H1 (cell line): ENCODE results near the gene NUDT2. TPM values are rescaled to one million over a fixed set of nuclear protein-coding genes. Genes with fewer than 3 reads are reported as not detected.

Experiments used
- CTCF ChIA-PET: fragments of 300-600 bp; sonication (Branson Sonifier 250); formaldehyde crosslinking; loops from one replicate; lab custom pipeline; 2021; ENCODE audit not compliant: partially characterized antibody; lab: Charles Lee
- POLR2A ChIA-PET: fragments of 300-600 bp; sonication (Branson Sonifier 250); formaldehyde crosslinking; loops from one replicate; lab custom pipeline; 2021; ENCODE audit warnings: inconsistent platforms; ENCODE audit not compliant: partially characterized antibody; lab: Charles Lee
- DNase-seq, 2 experiments: peaks; one replicate each; pipeline versions ENCODE4 v3.0.0 to v3.0.0-alpha.2; 2010 to 2022; ENCODE audit warnings: low spot score in 2 of 2, low read depth in 1 of 2, mixed read lengths in 1 of 2
- FAIRE-seq: peaks from 2 replicates; lab custom pipeline; 2011; peaks lifted over from hg19 to GRCh38; lab: Jason Lieb, UNC
- H2AFZ ChIP-seq: 2 replicates; pipeline ENCODE4 v1.8.1; 2012; ENCODE audit warnings: low read length, inconsistent platforms
- H2AK5ac ChIP-seq: 2 replicates; pipeline ENCODE4 v1.6.1; 2013; ENCODE audit warnings: low read depth, low read length
- H2BK120ac ChIP-seq: replicated peaks from 2 replicates; pipeline ENCODE3; 2013; ENCODE audit warnings: low read depth, low read length, inconsistent platforms
- H2BK12ac ChIP-seq: 2 replicates; pipeline ENCODE4 v1.6.1; 2013; ENCODE audit warnings: low read depth, low read length
- H2BK15ac ChIP-seq: 2 replicates; pipeline ENCODE4 v1.6.1; 2013; ENCODE audit warnings: low read length
- H2BK20ac ChIP-seq: 2 replicates; pipeline ENCODE4 v1.6.1; 2013; ENCODE audit warnings: low read length
- H2BK5ac ChIP-seq: 2 replicates; pipeline ENCODE4 v1.6.1; 2013; ENCODE audit warnings: low read depth, low read length
- H3K14ac ChIP-seq: 2 replicates; pipeline ENCODE4 v1.6.1; 2013; ENCODE audit warnings: inconsistent platforms; ENCODE audit not compliant: insufficient read length
- H3K18ac ChIP-seq: 2 replicates; pipeline ENCODE4 v1.6.1; 2013; ENCODE audit warnings: low read length; ENCODE audit errors: extremely low read depth
- H3K23ac ChIP-seq: 2 replicates; pipeline ENCODE4 v1.6.1; 2013; ENCODE audit warnings: inconsistent platforms; ENCODE audit not compliant: insufficient read length
- H3K23me2 ChIP-seq: 2 replicates; pipeline ENCODE4 v1.6.1; 2013; ENCODE audit warnings: low read depth, low read length
- H3K27ac ChIP-seq: 2 replicates; pipeline ENCODE4 v1.6.1; 2011; ENCODE audit warnings: low read depth, low read length, inconsistent platforms
- H3K27me3 ChIP-seq, 4 experiments: replicated peaks in 1 of 4; 1 replicate in 1 of 4; 2 replicates in 3 of 4; pipeline versions ENCODE4 v1.6.1 to v1.8.1; 2011 to 2013; ENCODE audit warnings: low read length in 3 of 4, mild to moderate bottlenecking in 3 of 4, inconsistent platforms in 2 of 4, mixed read lengths in 2 of 4, moderate library complexity in 1 of 4; ENCODE audit not compliant: control insufficient read depth in 3 of 4, insufficient read depth in 3 of 4; ENCODE audit errors: extremely low read depth in 1 of 4
- H3K36me3 ChIP-seq, 4 experiments: 2 replicates each; pipeline versions ENCODE4 v1.6.1 to v1.8.1; 2011 to 2013; ENCODE audit warnings: mild to moderate bottlenecking in 4 of 4, low read length in 3 of 4, moderate library complexity in 2 of 4, control low read depth in 1 of 4, inconsistent platforms in 1 of 4; ENCODE audit not compliant: insufficient read depth in 4 of 4, control insufficient read depth in 2 of 4
- H3K4ac ChIP-seq: replicated peaks from 2 replicates; pipeline ENCODE3; 2013; ENCODE audit warnings: low read length, low read depth, mixed read lengths, inconsistent platforms; ENCODE audit not compliant: insufficient read length
- H3K4me1 ChIP-seq, 4 experiments: replicated peaks in 1 of 4; 1 replicate in 1 of 4; 2 replicates in 3 of 4; pipeline versions ENCODE4 v1.6.1 to v1.8.1; 2011 to 2013; ENCODE audit warnings: low read length in 3 of 4, inconsistent platforms in 2 of 4, mixed read lengths in 1 of 4; ENCODE audit not compliant: insufficient read depth in 4 of 4, control insufficient read depth in 3 of 4
- H3K4me2 ChIP-seq, 2 experiments: 2 replicates each; pipeline versions ENCODE4 v1.6.1 to v1.8.1; 2011 to 2013; ENCODE audit warnings: low read depth in 2 of 2, low read length in 2 of 2, control low read depth in 1 of 2, inconsistent platforms in 1 of 2, mild to moderate bottlenecking in 1 of 2; ENCODE audit not compliant: insufficient read depth in 1 of 2
- H3K4me3 ChIP-seq, 4 experiments: fragments of 200-600, 300-600 bp in 1 of 4; sonication (generic), shearing (Covaris generic), sonication (Bioruptor Twin) in 1 of 4; 2 replicates each; pipeline versions ENCODE4 v1.5.1 to v1.8.1; 2011 to 2016; ENCODE audit warnings: low read length in 4 of 4, low read depth in 3 of 4, control low read depth in 2 of 4, inconsistent platforms in 2 of 4, mild to moderate bottlenecking in 2 of 4, mixed read lengths in 1 of 4, moderate library complexity in 1 of 4; ENCODE audit not compliant: insufficient read depth in 2 of 4; ENCODE audit errors: extremely low read depth in 1 of 4
- H3K56ac ChIP-seq: replicated peaks from 2 replicates; pipeline ENCODE3; 2013; ENCODE audit warnings: low read depth, mild to moderate bottlenecking, mixed read lengths, low read length, inconsistent platforms; ENCODE audit not compliant: insufficient read length
- H3K79me1 ChIP-seq: 2 replicates; pipeline ENCODE4 v1.6.1; 2013; ENCODE audit warnings: low read depth, low read length, control low read depth
- H3K79me2 ChIP-seq, 2 experiments: 2 replicates each; pipeline versions ENCODE4 v1.6.1 to v1.8.1; 2012 to 2013; ENCODE audit warnings: low read length in 2 of 2, mild to moderate bottlenecking in 2 of 2, inconsistent platforms in 1 of 2; ENCODE audit not compliant: insufficient read depth in 2 of 2, control insufficient read depth in 1 of 2
- H3K9ac ChIP-seq, 4 experiments: replicated peaks in 1 of 4; 1 replicate in 1 of 4; 2 replicates in 3 of 4; pipeline versions ENCODE4 v1.6.1 to v1.8.1; 2011 to 2013; ENCODE audit warnings: low read depth in 3 of 4, low read length in 3 of 4, control low read depth in 2 of 4, mild to moderate bottlenecking in 2 of 4, moderate library complexity in 2 of 4, inconsistent platforms in 1 of 4; ENCODE audit errors: extremely low read depth in 1 of 4
- H3K9me3 ChIP-seq, 2 experiments: 2 replicates each; pipeline versions ENCODE4 v1.6.1 to v1.8.1; 2012 to 2013; ENCODE audit warnings: mild to moderate bottlenecking in 2 of 2, moderate library complexity in 2 of 2, control low read depth in 1 of 2, inconsistent platforms in 1 of 2, low read depth in 1 of 2, low read length in 1 of 2, mixed read lengths in 1 of 2; ENCODE audit not compliant: insufficient read depth in 2 of 2
- H4K20me1 ChIP-seq, 2 experiments: replicated peaks in 1 of 2; 2 replicates each; pipeline versions ENCODE3 to v1.8.1; 2011 to 2013; ENCODE audit warnings: inconsistent platforms in 2 of 2, low read length in 2 of 2, mild to moderate bottlenecking in 1 of 2; ENCODE audit not compliant: insufficient read depth in 2 of 2, control insufficient read depth in 1 of 2
- H4K5ac ChIP-seq: 2 replicates; pipeline ENCODE4 v1.6.1; 2013; ENCODE audit warnings: low read length, low read depth, mixed read lengths, inconsistent platforms; ENCODE audit not compliant: insufficient read length
- H4K8ac ChIP-seq: 2 replicates; pipeline ENCODE4 v1.8.0; 2013; ENCODE audit warnings: mild to moderate bottlenecking, moderate library complexity, low read length, inconsistent platforms; ENCODE audit not compliant: insufficient read depth; ENCODE audit errors: extremely low read depth
- H4K91ac ChIP-seq: replicated peaks from 2 replicates; pipeline ENCODE3; 2013; ENCODE audit warnings: low read length, mixed read lengths, inconsistent platforms; ENCODE audit not compliant: insufficient read length
- HDAC2 ChIP-seq, 2 experiments: fragments of 300-600 bp in 1 of 2; sonication (generic) in 1 of 2; IDR thresholded peaks; 2 replicates each; pipeline ENCODE4 v1.6.1; 2011 to 2012; ENCODE audit warnings: low read depth in 2 of 2, low read length in 2 of 2, mild to moderate bottlenecking in 2 of 2, moderate library complexity in 2 of 2, borderline replicate concordance in 1 of 2, inconsistent platforms in 1 of 2
- KDM1A ChIP-seq: fragments of 200-600, 300-600 bp; sonication (generic); IDR thresholded peaks from 2 replicates; pipeline ENCODE4 v1.7.1; 2016; ENCODE audit warnings: mild to moderate bottlenecking, low read length, borderline replicate concordance
- POLR2A ChIP-seq, 2 experiments: IDR thresholded peaks; 1 replicate in 1 of 2; 2 replicates in 1 of 2; pipeline ENCODE4 v1.6.1; 2011; ENCODE audit warnings: low read depth in 2 of 2, low read length in 2 of 2, mild to moderate bottlenecking in 2 of 2; ENCODE audit errors: control extremely low read depth in 1 of 2
- SAP30 ChIP-seq: fragments of 300-600 bp; sonication (generic); IDR thresholded peaks from 2 replicates; pipeline ENCODE4 v1.7.1; 2012; ENCODE audit warnings: low read length, moderate library complexity, mild to moderate bottlenecking, inconsistent platforms; ENCODE audit not compliant: insufficient read depth, insufficient replicate concordance
- TAF1 ChIP-seq: IDR thresholded peaks from 2 replicates; pipeline ENCODE4 v1.6.1; 2011; ENCODE audit warnings: mild to moderate bottlenecking, low read depth, low read length
- TEAD4 ChIP-seq: IDR thresholded peaks from 2 replicates; pipeline ENCODE4 v1.6.1; 2012; ENCODE audit warnings: low read depth, low read length, inconsistent platforms, mixed read lengths
- WGBS, 2 experiments: shearing (Covaris generic) in 1 of 2; methylation state at CpG; one replicate each; pipeline versions ENCODE4 v1.1.6 to v1.1.7; 2013 to 2015; ENCODE audit warnings: low lambda C conversion rate in 2 of 2, mixed read lengths in 2 of 2, inconsistent platforms in 1 of 2, low coverage in 1 of 2, missing lambda C conversion rate in 1 of 2; ENCODE audit not compliant: insufficient replicate concordance in 2 of 2, insufficient coverage in 1 of 2, insufficient read length in 1 of 2; ENCODE audit errors: extremely low coverage in 1 of 2, missing lambda C conversion rate in 1 of 2; 5-methylcytosine and 5-hydroxymethylcytosine counted together
- polyA plus RNA-seq, 7 experiments: library from polyadenylated mRNA; depleted of rRNA in 3 of 7; stranded (reverse) in 5 of 7; unstranded in 2 of 7; fragments of >200 nt in 5 of 7; fragments of 200-250 nt in 2 of 7; gene quantifications; 1 replicate in 5 of 7; 2 replicates in 1 of 7; 4 replicates in 1 of 7; pipeline versions ENCODE4 v1.2.1 to v1.2.3, GENCODE V29; 2011 to 2013; ENCODE audit warnings: missing spikeins in 2 of 7, mixed read lengths in 2 of 7
- total RNA-seq: library from RNA; stranded (reverse); fragmentation: NEBNext Ultra II Directional; extraction: Animal tissue kit (Norgen Biotek cat#: 25700); gene quantifications from 2 replicates; pipeline ENCODE4 v1.2.1, GENCODE V29; 2021

NUDT2 gene
- total and polyA plus RNA-seq, 2 of the 8 experiments (the other 6 are each of a cell fraction or from before 2014, with no cell fraction given) = 16.7 to 23.7 TPM

DNA sequence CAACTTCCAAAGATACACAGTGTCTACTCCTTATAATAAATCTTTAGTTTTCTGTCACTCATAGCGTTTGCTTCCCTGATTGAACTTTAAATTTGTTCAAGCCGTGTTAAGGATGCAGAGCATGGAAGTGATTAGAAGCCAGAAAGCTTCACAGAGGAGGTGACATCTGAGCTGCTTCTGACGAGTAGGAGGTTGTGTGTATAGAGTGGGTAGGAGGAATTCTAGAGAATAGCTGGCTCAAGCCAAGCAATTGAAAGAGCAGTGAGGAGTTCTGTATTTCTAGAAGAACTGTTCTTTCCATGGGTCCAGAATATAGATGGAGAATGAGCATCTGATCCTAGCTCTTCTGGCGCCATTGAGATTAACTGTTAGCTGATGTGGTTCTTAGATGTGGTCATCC is 6.0 kb downstream of the NUDT2 start:
- no peak overlapping the region for H3K56ac ChIP-seq
- H3K9me3 ChIP-seq = no peaks in the 10 kb centered on the region
- no peak overlapping the region for H2BK15ac ChIP-seq
- H3K18ac ChIP-seq = no peak overlapping the region
- H2AK5ac ChIP-seq = no peak overlapping the region
- H3K36me3 ChIP-seq = peaks cover 0 to 7% (median 2%) of the 10 kb centered on the region in 4 experiments; a peak in 2 of 8 replicates
- no peak overlapping the region for H2BK12ac ChIP-seq
- peaks cover 0 to 2% of the 10 kb centered on the region in 2 experiments for H4K20me1 ChIP-seq
- ChIA-PET CTCF (interaction anchor here (0.9 to 16.6 kb wide), 12 partner anchors 13 to 262 kb away, joined by 3 to 350 read pairs (median 4); partner anchors contain the start of gene MYORG), POLR2A (interaction anchor here (1.0 to 2.5 kb wide), 3 partner anchors 12 to 28 kb away, joined by 3 to 11 read pairs (median 5); no protein-coding TSS in a partner anchor)
- H3K4me2 ChIP-seq = no peak overlapping the region; a peak in 1 of 4 replicates
- no peak overlapping the region for H4K5ac ChIP-seq
- H3K9ac ChIP-seq = no peak overlapping the region
- no peak overlapping the region for H3K4ac ChIP-seq
- no peak overlapping the region for H4K8ac ChIP-seq
- H3K23ac ChIP-seq = no peak overlapping the region
- no peaks in the 10 kb centered on the region for H3K27me3 ChIP-seq
- FAIRE-seq (no peak), DNase-seq (no peak)
- H3K27ac ChIP-seq = no peak overlapping the region
- no peak overlapping the region for H4K91ac ChIP-seq
- 84% methylated on average over 4 of the region's 4 CpGs; no CpG with 5 or more reads in 1 of the 2 experiments for WGBS, 2 experiments
- no peaks in the 10 kb centered on the region for H3K23me2 ChIP-seq
- peaks cover 2 to 9% (median 9%) of the 10 kb centered on the region in 4 experiments; a peak in 5 of 7 replicates for H3K4me1 ChIP-seq
- no peak overlapping the region for H3K14ac ChIP-seq
- H2BK5ac ChIP-seq = no peak overlapping the region
- H2AFZ ChIP-seq = no peak overlapping the region
- no peaks in the 10 kb centered on the region; the same call in 1 of the 2 replicates for H3K79me1 ChIP-seq
- no peak overlapping the region for H2BK120ac ChIP-seq
- H2BK20ac ChIP-seq = no peak overlapping the region
- no peaks in the 10 kb centered on the region for H3K79me2 ChIP-seq
- no peak overlapping the region for H3K4me3 ChIP-seq
- no peak for TF ChIP-seq POLR2A (IDR thresholded peaks at IDR 0.05; ENCODE audit: control extremely low read depth in 1 of 2, low read depth in 2 of 2, low read length in 2 of 2)
- no peak for TF ChIP-seq TEAD4
- TF ChIP-seq TAF1 = no peak
- TF ChIP-seq SAP30 = no peak
- no peak for TF ChIP-seq HDAC2 (IDR thresholded peaks at IDR 0.05; ENCODE audit: borderline replicate concordance in 1 of 2, low read depth in 2 of 2, low read length in 2 of 2)
- no peak for TF ChIP-seq KDM1A
